ENCODE measurements around the gene C19orf38. TPM values are rescaled to one million over a fixed set of nuclear protein-coding genes. Genes with fewer than 3 reads are reported as not detected.

C19orf38 gene
- polyA plus RNA-seq, 2 of the 4 experiments (the other 2 are of a cell fraction): 0.09 to 0.13 TPM

DNA sequence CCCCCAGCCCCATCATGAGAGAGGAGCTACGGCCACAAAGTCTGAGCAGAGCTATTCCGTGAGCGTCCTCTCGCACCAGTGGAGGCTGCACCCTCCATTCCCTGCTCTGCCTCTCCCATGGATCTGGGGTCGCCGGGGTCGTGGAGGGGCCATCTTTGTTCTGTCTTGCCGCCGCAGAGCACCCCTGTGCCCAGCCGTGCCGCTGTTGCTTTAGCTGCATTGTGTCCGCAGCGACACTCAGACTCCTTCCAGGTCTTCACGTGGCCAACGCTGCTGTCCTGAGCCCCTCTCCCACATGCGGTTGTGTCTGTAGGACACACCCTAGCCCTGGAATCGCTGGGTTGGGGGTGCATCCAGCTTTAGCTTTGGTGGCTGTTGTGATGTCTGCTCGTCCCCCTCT lies 64.4 kb downstream of the C19orf38 start:
- WGBS (ENCODE audit: missing lambda C conversion rate): 86% methylated on average over 14 of the region's 18 CpGs
- no peak for ATAC-seq

DNA sequence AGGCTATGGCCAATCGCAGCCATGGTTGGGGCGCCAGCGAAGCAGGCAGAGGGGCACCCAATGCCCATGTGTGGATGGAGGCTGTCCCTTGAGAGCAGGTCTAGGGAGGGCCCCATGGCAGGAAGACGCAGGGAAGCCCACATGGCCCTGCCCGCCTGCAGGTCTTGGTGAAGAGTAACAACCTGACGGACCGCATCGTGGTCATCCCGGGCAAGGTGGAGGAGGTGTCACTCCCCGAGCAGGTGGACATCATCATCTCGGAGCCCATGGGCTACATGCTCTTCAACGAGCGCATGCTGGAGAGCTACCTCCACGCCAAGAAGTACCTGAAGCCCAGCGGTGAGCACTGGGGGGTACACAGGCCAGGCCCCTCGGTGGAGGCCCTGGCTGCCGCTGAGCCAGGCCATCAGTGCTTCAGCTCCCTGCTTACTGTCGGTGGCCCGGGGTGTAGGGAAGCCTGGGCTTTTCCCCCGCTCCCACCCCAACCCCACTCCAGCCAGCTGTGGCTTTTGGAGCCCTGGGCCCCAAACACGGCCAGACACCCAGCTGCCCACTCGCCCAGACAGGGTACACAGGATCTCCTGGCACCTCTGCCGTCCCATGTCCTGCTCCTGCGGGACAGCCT lies 65.6 kb downstream of the C19orf38 start:
- POLR2A ChIA-PET: no interaction called here
- DNase-seq (ENCODE audit: low read depth in 1 of 2, low spot score in 1 of 2) (no peak), ATAC-seq (no peak), FAIRE-seq (no peak)
- H3K4me3 ChIP-seq: no peak overlapping the region
- no peak overlapping the region for H3K27ac ChIP-seq
- H3K4me2 ChIP-seq: no peak overlapping the region
- peaks cover 7% of the 10 kb centered on the region; the same call in 2 of the 3 replicates for H3K4me1 ChIP-seq
- H3K9me3 ChIP-seq: no peaks in the 10 kb centered on the region
- TF ChIP-seq POLR2AphosphoS2 (conservative IDR thresholded peaks at IDR 0.05; ENCODE audit: low read length) (no peak), EP300 (IDR thresholded peaks at IDR 0.05) (no peak), HOXA7 (CRISPR knock-in tag; IDR thresholded peaks at IDR 0.05) (no peak), HOXB13 (CRISPR knock-in tag; IDR thresholded peaks at IDR 0.05; ENCODE audit: low read depth) (no peak), MAFK (IDR thresholded peaks at IDR 0.05; ENCODE audit: partially characterized antibody) (no peak), RCOR1 (IDR thresholded peaks at IDR 0.05; ENCODE audit: low read depth, low read length) (no peak), NPAS2 (CRISPR knock-in tag; IDR thresholded peaks at IDR 0.05; ENCODE audit: borderline replicate concordance) (no peak), CBX8 (IDR thresholded peaks at IDR 0.05) (no peak), E2F6 (IDR thresholded peaks at IDR 0.05; ENCODE audit: borderline replicate concordance, low read depth) (no peak), SREBF2 (IDR thresholded peaks at IDR 0.05) (no peak), POLR2A (IDR thresholded peaks at IDR 0.05; ENCODE audit: low read length) (no peak), HEYL (CRISPR knock-in tag; IDR thresholded peaks at IDR 0.05) (no peak), KDM1A (IDR thresholded peaks at IDR 0.05; ENCODE audit: low read depth) (no peak), USF2 (IDR thresholded peaks at IDR 0.05) (no peak), NR3C1 (IDR thresholded peaks at IDR 0.05) (no peak), PHF8 (IDR thresholded peaks at IDR 0.05; ENCODE audit: borderline replicate concordance, low read depth) (no peak)
- TF ChIP-seq, protein P1, sequence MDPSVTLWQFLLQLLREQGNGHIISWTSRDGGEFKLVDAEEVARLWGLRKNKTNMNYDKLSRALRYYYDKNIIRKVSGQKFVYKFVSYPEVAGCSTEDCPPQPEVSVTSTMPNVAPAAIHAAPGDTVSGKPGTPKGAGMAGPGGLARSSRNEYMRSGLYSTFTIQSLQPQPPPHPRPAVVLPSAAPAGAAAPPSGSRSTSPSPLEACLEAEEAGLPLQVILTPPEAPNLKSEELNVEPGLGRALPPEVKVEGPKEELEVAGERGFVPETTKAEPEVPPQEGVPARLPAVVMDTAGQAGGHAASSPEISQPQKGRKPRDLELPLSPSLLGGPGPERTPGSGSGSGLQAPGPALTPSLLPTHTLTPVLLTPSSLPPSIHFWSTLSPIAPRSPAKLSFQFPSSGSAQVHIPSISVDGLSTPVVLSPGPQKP (IDR thresholded peaks at IDR 0.05; ENCODE audit: low read depth, low read length): no peak
- CTCF ChIA-PET: interaction anchor here (0.7 to 1.5 kb wide), 3 partner anchors 43 to 197 kb away, joined by 3 to 4 read pairs (median 4); partner anchors contain the start of gene CARM1
- no CpG with 5 or more reads among the region's 24 CpGs for WGBS (ENCODE audit: missing lambda C conversion rate)

More for the DNA sequence above, 64.4 kb downstream of the C19orf38 start:
- Histone ChIP-seq H3K27ac (no peak overlapping the region), H3K4me1 (peaks cover 7% of the 10 kb centered on the region; the same call in 2 of the 3 replicates), H3K4me3 (no peak overlapping the region), H3K9me3 (no peaks in the 10 kb centered on the region), H3K4me2 (no peak overlapping the region)
- ChIA-PET POLR2A (no interaction called here), CTCF (interaction anchor here (0.6 to 1.5 kb wide), 6 partner anchors 22 to 196 kb away, joined by 3 to 4 read pairs (median 3); no protein-coding TSS in a partner anchor)
- no peak for FAIRE-seq
- TF ChIP-seq, protein P2, sequence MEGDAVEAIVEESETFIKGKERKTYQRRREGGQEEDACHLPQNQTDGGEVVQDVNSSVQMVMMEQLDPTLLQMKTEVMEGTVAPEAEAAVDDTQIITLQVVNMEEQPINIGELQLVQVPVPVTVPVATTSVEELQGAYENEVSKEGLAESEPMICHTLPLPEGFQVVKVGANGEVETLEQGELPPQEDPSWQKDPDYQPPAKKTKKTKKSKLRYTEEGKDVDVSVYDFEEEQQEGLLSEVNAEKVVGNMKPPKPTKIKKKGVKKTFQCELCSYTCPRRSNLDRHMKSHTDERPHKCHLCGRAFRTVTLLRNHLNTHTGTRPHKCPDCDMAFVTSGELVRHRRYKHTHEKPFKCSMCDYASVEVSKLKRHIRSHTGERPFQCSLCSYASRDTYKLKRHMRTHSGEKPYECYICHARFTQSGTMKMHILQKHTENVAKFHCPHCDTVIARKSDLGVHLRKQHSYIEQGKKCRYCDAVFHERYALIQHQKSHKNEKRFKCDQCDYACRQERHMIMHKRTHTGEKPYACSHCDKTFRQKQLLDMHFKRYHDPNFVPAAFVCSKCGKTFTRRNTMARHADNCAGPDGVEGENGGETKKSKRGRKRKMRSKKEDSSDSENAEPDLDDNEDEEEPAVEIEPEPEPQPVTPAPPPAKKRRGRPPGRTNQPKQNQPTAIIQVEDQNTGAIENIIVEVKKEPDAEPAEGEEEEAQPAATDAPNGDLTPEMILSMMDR (IDR thresholded peaks at IDR 0.05): no peak
- TF ChIP-seq FOSL2 (IDR thresholded peaks at IDR 0.05) (no peak), FOSL2 (CRISPR knock-in tag; IDR thresholded peaks at IDR 0.05) (no peak), RCOR1 (IDR thresholded peaks at IDR 0.05; ENCODE audit: low read depth, low read length) (no peak), BHLHE40 (IDR thresholded peaks at IDR 0.05; ENCODE audit: low read depth, low read length) (no peak), HOXA7 (CRISPR knock-in tag; IDR thresholded peaks at IDR 0.05) (no peak), POLR2A (IDR thresholded peaks at IDR 0.05; ENCODE audit: low read length) (no peak)
- no peak for DNase-seq (ENCODE audit: low read depth in 1 of 2, low spot score in 1 of 2)
